NCI-H1048 (cell line): ENCODE data around the gene TTLL3.

ENCODE experiments used
- DNase-seq: peaks from one replicate; lab custom pipeline; 2025; lab: John Stamatoyannopoulos, UW

The TTLL3 gene

GRCh38 chr3:9781978-9782603, 28.0 kb upstream of the TTLL3 start:
- DNase-seq, result no peak

DNA sequence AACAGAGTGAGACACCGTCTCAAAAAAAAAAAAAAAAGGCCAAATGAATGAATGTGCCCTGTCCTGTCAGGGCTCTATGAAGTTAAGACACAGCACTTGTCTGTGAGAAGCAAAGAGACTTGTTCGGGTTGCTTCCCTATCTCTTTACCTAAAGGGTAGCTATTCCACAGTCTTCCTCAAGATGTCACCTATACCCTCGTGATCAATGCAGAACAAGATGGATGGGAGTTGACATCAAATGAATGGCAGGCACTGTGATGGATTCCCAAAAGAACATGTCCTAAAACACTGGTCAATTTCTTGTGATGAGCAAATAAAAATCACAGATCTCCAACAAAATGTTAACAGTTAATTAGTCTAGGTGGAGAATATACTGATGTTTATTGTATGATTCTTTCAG, 27.3 kb upstream of the TTLL3 start:
- no peak for DNase-seq

DNA sequence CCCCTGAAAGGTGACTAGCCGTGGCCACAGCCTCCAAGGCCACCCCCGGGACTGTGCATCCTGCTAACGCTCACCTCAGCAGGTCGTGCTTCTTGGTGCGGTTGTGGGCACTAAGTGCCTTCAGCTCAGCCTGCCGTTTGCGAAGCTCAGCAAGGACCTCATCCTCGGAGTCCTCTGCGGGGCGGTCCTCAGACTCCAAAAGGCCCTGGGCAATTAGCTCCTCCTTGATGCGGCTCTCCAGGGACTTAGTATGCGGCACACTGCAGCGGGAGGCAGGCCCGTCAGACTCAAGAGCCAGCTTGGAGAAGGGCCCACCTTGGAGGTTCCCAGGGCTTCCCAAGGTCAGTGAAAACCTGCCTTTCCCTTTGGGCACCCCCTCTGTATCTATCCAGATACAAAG, 26.1 kb upstream of the TTLL3 start:
- DNase-seq, result no peak

DNA sequence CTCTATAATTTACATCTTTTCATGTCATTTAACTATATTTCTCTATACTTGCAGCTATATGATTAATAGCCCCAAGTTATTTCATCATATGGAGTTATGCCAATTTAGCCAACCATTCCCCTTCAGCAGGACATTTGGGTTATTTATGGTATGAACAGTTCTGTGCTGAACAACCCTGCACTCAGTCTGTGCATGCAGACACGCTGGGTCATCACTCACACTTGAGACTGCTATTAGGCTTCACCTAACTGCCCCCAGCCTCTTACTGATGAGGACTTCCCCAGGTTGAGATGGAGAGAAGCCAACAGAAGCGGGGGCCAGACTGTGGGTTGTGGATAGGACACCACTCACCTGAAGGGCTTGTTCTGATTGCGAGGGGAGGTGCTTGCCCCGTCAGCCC, 25.1 kb upstream of the TTLL3 start:
- DNase-seq, result no peak

DNA sequence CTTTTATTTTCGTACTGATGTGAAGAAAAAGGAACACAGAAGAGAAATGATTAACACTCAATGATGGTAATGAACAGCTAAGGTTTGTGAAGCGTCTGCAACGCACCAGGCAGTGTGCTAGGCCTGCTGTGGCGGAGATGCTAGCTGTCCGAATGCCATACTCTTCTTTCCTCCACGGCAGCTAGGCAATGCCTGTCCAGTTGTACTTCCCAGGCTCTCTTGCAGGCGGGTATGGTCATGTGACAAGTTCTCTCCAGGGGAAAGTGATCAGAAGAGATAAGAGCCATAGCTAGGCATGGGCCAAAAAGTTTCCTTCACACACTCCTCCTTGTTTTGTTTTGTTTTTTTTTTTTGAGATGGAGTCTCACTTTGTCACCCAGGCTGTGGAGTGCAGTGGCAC, 24.5 kb upstream of the TTLL3 start:
- DNase-seq, result no peak

GRCh38 chr3:9786209-9786739, 23.8 kb upstream of the TTLL3 start:
- no peak for DNase-seq

DNA sequence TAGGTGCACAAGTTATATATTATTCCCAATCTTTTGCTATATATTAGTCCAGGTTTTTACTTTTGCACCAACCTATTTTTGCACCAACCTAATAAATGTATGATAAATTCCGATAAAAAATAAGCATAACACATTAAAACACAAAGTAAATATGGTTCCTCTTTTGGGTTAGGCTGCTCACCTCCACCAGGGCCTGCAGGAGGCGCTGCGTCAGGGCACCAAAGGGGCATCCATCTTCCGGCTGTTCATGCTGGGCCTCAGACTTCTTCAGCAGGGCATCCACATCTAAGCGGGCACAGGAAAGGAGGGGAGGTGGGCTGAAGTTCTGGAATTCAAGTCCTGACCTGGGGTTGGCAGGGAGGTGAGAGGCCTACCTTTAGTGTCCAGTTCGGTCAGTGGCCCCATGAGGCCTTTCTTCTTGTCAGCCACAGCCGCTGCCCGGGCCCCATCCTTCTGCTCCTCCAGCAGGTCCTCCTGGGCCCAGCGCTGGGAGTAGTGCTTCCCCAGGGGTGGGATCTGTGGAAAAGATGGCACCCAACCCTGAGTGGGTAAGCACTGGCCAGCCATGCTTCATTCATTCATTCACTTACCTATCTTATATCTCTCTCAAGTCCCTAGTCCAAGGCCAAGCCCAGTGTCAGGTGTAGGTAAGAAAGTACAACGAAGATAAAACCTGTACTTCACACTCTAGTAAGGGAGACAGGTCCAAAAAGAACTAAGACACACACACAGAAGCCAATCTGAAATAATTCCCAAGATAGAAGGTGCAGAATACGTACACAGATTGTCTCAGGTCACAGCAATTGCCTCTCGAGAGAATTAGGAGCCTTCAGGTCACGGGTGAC, 23.0 kb upstream of the TTLL3 start:
- DNase-seq, result no peak

- DNase-seq, result no peak
These were observed 22.3 kb upstream of the TTLL3 start for GRCh38 chr3:9787714-9788113.

GRCh38 chr3:9791127-9791526, 18.9 kb upstream of the TTLL3 start:
- no peak for DNase-seq

- DNase-seq, result no peak
These were observed 18.2 kb upstream of the TTLL3 start for GRCh38 chr3:9791790-9792404.

- peak; percentile 86 for DNase-seq
These were observed 17.5 kb upstream of the TTLL3 start, which contains the start of the genes ARPC4 and TADA3 for GRCh38 chr3:9792405-9793160. ARPC4 (plus strand) TSS chr3:9793082; CDS start chr3:9793122, 40 bp downstream. TADA3 (minus strand) TSS chr3:9792473; CDS start chr3:9791466, 1,007 bp downstream.

DNA sequence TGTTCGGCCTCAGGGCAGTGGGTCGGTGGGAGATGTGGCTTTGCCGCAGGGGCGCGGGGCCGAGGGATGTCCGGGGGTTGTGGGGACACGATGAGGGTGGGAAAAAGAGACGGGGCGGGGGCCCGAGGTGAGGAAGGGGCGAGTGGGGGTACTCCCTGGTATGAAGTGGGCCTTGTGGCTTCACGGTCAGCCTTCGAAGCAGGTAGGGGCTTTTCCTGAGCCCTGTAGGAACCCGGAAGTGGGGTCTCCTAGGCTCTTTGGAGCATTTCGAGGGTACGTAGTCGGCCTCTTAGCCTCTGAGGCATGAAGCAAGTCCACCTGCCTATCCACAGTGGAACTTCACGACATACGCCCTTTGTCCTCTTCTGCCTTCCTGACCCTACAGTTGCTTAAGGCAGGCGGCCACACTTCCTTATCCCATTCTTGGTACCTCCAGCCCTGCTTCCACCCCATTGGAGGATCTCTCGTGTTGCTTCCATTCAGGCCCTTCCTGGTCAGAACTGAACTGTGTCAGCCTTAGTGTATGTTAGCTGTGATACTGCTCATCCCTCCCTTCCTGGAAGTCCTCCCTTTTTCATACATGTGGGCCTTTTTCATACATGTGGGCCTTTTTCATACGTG, 16.8 kb upstream of the TTLL3 start:
- no peak for DNase-seq

- no peak for DNase-seq
These were observed 15.7 kb upstream of the TTLL3 start for GRCh38 chr3:9794400-9794799.

DNA sequence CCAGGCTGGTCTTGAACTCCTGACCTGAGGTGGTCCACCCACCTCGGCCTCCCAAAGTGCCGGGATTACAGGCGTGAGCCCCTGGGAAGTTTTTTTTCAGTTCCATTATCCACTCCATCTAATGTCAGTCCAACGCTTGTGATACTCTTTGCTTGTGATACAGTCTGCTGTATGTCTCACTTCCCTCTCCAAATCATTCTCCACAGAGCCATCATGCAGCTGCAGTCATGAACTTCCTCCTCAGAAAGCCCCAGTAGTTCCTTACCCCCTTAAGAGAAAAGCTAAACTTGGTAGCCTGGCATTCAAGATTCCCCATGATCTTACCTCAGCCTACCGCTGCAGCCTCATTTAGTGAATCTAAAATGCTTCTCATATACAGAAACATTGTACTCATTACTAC, 14.9 kb upstream of the TTLL3 start:
- DNase-seq, result no peak

- no peak for DNase-seq
These were observed 12.7 kb upstream of the TTLL3 start for GRCh38 chr3:9797196-9797945.

DNA sequence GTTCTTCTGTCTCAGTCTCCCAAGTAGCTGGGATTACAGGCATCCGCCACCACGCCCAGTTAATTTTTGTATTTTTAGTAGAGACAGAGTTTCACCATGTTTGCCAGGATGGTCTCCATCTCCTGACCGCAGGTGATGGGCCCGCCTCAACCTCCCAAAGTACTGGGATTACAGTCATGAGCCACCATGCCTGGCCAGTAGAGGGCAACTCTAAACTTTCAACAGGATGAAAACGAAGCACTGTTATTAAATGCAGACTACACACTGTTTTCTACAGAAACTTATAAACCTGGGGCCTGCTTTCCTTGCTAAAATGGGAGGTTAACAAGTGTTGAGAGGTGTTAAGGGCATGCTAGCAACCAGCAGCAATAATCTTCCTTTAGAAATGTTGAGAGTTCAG, 9.5 kb upstream of the TTLL3 start:
- no peak for DNase-seq

DNA sequence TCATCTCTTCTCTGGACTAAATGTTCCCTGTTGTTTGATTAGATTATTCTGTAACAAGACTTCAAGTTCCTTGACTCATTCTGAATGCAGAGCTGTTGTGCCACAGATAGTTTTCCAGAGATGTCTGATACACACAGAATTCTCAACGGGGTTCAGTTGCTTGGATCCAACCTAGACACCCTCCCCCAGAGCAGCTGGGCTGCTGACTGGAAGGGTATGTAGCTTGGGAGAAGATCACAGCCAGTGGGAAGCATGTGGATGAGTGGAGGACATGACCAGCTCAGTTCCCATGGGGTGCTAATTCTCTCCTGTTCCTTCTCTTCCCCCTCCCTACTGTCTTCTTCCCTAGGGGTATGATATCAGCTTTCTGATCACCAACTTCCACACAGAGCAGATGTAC, 6.6 kb upstream of the TTLL3 start:
- no peak for DNase-seq

GRCh38 chr3:9804996-9805395, 5.1 kb upstream of the TTLL3 start:
- DNase-seq, result no peak

GRCh38 chr3:9806137-9806536, 3.9 kb upstream of the TTLL3 start:
- no peak for DNase-seq

DNA sequence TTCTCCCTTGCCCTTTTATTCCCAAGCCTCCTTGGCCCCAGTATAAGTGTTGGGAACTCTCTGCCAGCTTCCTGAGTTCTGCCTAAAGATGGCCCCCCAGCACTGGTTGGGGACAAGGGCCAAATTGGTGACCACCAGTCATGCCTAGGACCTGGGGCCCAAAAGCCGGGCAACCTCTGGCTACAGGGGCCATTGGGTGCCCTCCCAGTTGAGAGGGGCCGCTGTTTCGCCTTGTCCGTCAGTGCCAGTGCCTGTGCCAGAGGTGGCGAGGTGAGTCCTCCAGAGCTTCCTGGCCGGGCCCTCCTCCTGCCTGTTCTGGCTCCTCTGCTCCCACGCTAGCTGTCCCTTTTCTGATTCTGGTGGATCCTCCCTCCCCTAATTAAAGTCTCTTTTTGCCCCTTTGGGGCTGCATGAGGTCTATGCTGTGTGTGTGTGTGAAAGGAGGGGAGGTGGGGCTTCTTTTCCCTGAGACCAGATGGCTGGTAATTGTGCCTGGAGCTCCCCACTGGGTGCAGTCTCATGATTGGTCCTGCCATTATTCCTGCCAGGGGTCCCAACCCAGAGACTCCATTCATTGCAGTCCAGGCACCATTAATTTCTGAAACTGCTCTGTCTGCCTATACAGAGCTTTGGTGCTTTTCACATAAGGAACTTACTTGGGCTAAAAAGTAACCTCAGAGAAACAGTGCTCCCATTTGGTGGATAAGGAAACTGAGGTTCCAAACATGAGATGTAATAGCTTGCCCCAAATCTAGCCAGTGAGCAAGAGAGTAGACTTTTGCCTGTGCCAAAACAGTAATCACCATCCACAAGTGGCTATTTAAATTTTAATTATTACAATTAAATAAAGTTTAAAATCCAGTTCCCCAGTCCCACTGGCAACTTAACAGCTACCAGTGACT, 3.1 kb upstream of the TTLL3 start:
- no peak for DNase-seq
